A549 (cell line): ENCODE measurements around the gene GAB1. TPM values are rescaled to one million over a fixed set of nuclear protein-coding genes. Genes with fewer than 3 reads are reported as not detected.

ENCODE experiments used
- ATAC-seq, 2 experiments: fragments of 200-7000 bp in 1 of 2; fragments of >200 bp in 1 of 2; cut with Nextera tagmentation in 1 of 2; cut with Tn5 transposase in 1 of 2; 3 replicates each; pipeline versions ENCODE4 v1.8.0 to v1.9.1; 2018 to 2020; ENCODE audit warnings: mild to moderate bottlenecking in 1 of 2, moderate library complexity in 1 of 2
- CTCF ChIA-PET: fragments of 300-600 bp; sonication (Branson Sonifier 250); formaldehyde crosslinking; extraction: SDS; loops from one replicate; lab custom pipeline; 2021; ENCODE audit warnings: antibody characterized with exemption, inconsistent platforms; lab: Yijun Ruan, JAX
- POLR2A ChIA-PET: fragments of 350-600 bp; formaldehyde crosslinking; extraction: SDS; loops from one replicate; lab custom pipeline; 2021; ENCODE audit warnings: antibody characterized with exemption, inconsistent platforms; lab: Yijun Ruan, JAX
- DNase-seq, 2 experiments: peaks; one replicate each; pipeline versions ENCODE4 v3.0.0 to v3.0.0-alpha.2; 2011 to 2016; ENCODE audit warnings: low read depth in 1 of 2, low spot score in 1 of 2
- FAIRE-seq: peaks from 2 replicates; lab custom pipeline; 2011; peaks lifted over from hg19 to GRCh38; lab: Jason Lieb, UNC
- H3K27ac ChIP-seq, 2 experiments: fragments of >200 bp; sonication (Bioruptor Twin); formaldehyde crosslinking; 3 replicates each; pipeline ENCODE4 v1.5.1; 2016 to 2017
- H3K4me1 ChIP-seq: fragments of >200 bp; sonication (Bioruptor Twin); formaldehyde crosslinking; 3 replicates; pipeline ENCODE4 v1.6.1; 2016
- H3K4me2 ChIP-seq: fragments of >200 bp; sonication (Bioruptor Twin); formaldehyde crosslinking; 3 replicates; pipeline ENCODE4 v1.6.1; 2016
- H3K4me3 ChIP-seq: fragments of >200 bp; sonication (Bioruptor Twin); formaldehyde crosslinking; 3 replicates; pipeline ENCODE4 v1.5.1; 2016
- H3K9me3 ChIP-seq: fragments of >200 bp; sonication (Bioruptor Twin); formaldehyde crosslinking; 3 replicates; pipeline ENCODE4 v1.6.1; 2016
- BCL3 ChIP-seq: fragments of >200 bp; sonication (Bioruptor Twin); formaldehyde crosslinking; IDR thresholded peaks from 3 replicates; pipeline ENCODE4 v1.6.1; 2016
- BHLHE40 ChIP-seq: IDR thresholded peaks from 2 replicates; pipeline ENCODE4 v1.6.1; 2012; ENCODE audit warnings: low read depth, low read length, inconsistent platforms
- CBX2 ChIP-seq: fragments of 200-600 bp; sonication (generic); IDR thresholded peaks from 2 replicates; pipeline ENCODE4 v1.6.1; 2016; ENCODE audit warnings: low read depth, mild to moderate bottlenecking, borderline replicate concordance
- CHD4 ChIP-seq: fragments of 200-600 bp; sonication (generic); IDR thresholded peaks from 2 replicates; pipeline ENCODE4 v1.6.1; 2016; ENCODE audit warnings: antibody characterized with exemption, mild to moderate bottlenecking, borderline replicate concordance
- E2F6 ChIP-seq: IDR thresholded peaks from 2 replicates; pipeline ENCODE4 v1.6.1; 2012; ENCODE audit warnings: low read depth, borderline replicate concordance
- FOSL2 ChIP-seq, 2 experiments: fragments of 450-650 bp in 1 of 2; fragments of >200 bp in 1 of 2; sonication (Bioruptor Twin) in 1 of 2; formaldehyde crosslinking; IDR thresholded peaks; 2 replicates each; pipeline versions ENCODE4 v1.5.0 to v1.6.1; 2016 to 2020; ENCODE audit warnings: mild to moderate bottlenecking in 1 of 2, moderate library complexity in 1 of 2
- GATA3 ChIP-seq: IDR thresholded peaks from 2 replicates; pipeline ENCODE4 v1.6.1; 2012; ENCODE audit warnings: borderline replicate concordance
- HDAC2 ChIP-seq: fragments of 200-600 bp; sonication (generic); IDR thresholded peaks from 2 replicates; pipeline ENCODE4 v1.6.1; 2016
- HES2 ChIP-seq: fragments of >200 bp; sonication (Bioruptor Twin); formaldehyde crosslinking; IDR thresholded peaks from 2 replicates; pipeline ENCODE4 v1.6.1; 2016
- HOXA7 ChIP-seq: fragments of 250-450 bp; sonication (Bioruptor Pico); IDR thresholded peaks from 2 replicates; pipeline ENCODE4 v1.5.0; 2020; ENCODE audit warnings: mild to moderate bottlenecking, moderate library complexity
- HOXB5 ChIP-seq: fragments of 250-450 bp; sonication (Bioruptor Pico); IDR thresholded peaks from 2 replicates; pipeline ENCODE4 v1.5.0; 2020; ENCODE audit warnings: mild to moderate bottlenecking, moderate library complexity
- JUNB ChIP-seq: fragments of >200 bp; sonication (Bioruptor Twin); formaldehyde crosslinking; IDR thresholded peaks from 2 replicates; pipeline ENCODE4 v1.6.1; 2016
- KDM5A ChIP-seq: fragments of 200-600 bp; sonication (generic); IDR thresholded peaks from 2 replicates; pipeline ENCODE4 v1.6.1; 2016; ENCODE audit warnings: antibody characterized with exemption, mild to moderate bottlenecking
- NFE2L2 ChIP-seq: fragments of 150-350 bp; conservative IDR thresholded peaks from 2 replicates; pipeline ENCODE4 v1.6.1; 2014; ENCODE audit warnings: low read length
- NPAS2 ChIP-seq: fragments of 250-450 bp; sonication (Bioruptor Pico); IDR thresholded peaks from 2 replicates; pipeline ENCODE4 v1.8.0; 2022; ENCODE audit warnings: mild to moderate bottlenecking, moderate library complexity, borderline replicate concordance
- NR3C1 ChIP-seq: fragments of >200 bp; sonication (Bioruptor Twin); formaldehyde crosslinking; IDR thresholded peaks from 3 replicates; pipeline ENCODE4 v1.6.1; 2017
- PBX3 ChIP-seq: IDR thresholded peaks from 2 replicates; pipeline ENCODE4 v1.6.1; 2012
- POLR2AphosphoS2 ChIP-seq: conservative IDR thresholded peaks from 2 replicates; pipeline ENCODE4 v1.6.1; 2012; ENCODE audit warnings: low read length, improper control_type of control experiment, inconsistent platforms
- REST ChIP-seq: fragments of 200-600 bp; sonication (generic); IDR thresholded peaks from 2 replicates; pipeline ENCODE4 v1.6.1; 2016; ENCODE audit warnings: antibody characterized with exemption, mild to moderate bottlenecking, moderate library complexity
- RNF2 ChIP-seq: fragments of 200-600 bp; sonication (generic); IDR thresholded peaks from 2 replicates; pipeline ENCODE4 v1.6.1; 2016; ENCODE audit warnings: low read depth, mild to moderate bottlenecking, antibody characterized with exemption, moderate library complexity, borderline replicate concordance
- SMC3 ChIP-seq: fragments of >200 bp; sonication (Bioruptor Twin); formaldehyde crosslinking; IDR thresholded peaks from 3 replicates; pipeline ENCODE4 v1.6.1; 2018; ENCODE audit warnings: inconsistent platforms
- TP53 ChIP-seq: fragments of 250-450 bp; sonication (Bioruptor Pico); IDR thresholded peaks from 2 replicates; pipeline ENCODE4 v1.5.0; 2021; ENCODE audit warnings: mild to moderate bottlenecking, moderate library complexity
- ZSCAN20 ChIP-seq: fragments of 250-450 bp; sonication (Bioruptor Pico); IDR thresholded peaks from 2 replicates; pipeline ENCODE4 v1.8.0; 2022; ENCODE audit warnings: mild to moderate bottlenecking, moderate library complexity
- WGBS: methylation state at CpG from one replicate; pipeline ENCODE4 v1.1.6; 2017; ENCODE audit errors: missing lambda C conversion rate; 5-methylcytosine and 5-hydroxymethylcytosine counted together
- polyA plus RNA-seq, 4 experiments: library from polyadenylated mRNA; depleted of rRNA in 3 of 4; stranded (reverse); fragments of >200 nt; fragmentation: RNase III in 1 of 4; extraction: RNeasy Plus Mini Kit Qiagen cat#74134 plus additional on column Dnase treatment in 1 of 4; gene quantifications; 2 replicates in 3 of 4; 3 replicates in 1 of 4; pipeline ENCODE4 v1.2.3, GENCODE V29; 2011 to 2017

The GAB1 gene
- polyA plus RNA-seq, 2 of the 4 experiments (the other 2 are of a cell fraction), result 2.3 to 3.6 TPM

- no peaks in the 10 kb centered on the region for H3K9me3 ChIP-seq
- ATAC-seq (no peak), FAIRE-seq (no peak), DNase-seq (no peak)
- CTCF ChIA-PET, result no interaction called here
- 84% methylated on average over 5 of the region's 5 CpGs for WGBS
- no peak overlapping the region; the same call in 2 of the 3 replicates for H3K4me3 ChIP-seq
- TF ChIP-seq BHLHE40 (no peak), GATA3 (no peak), CHD4 (no peak), JUNB (no peak), BCL3 (no peak), FOSL2 (IDR thresholded peaks at IDR 0.05) (no peak), FOSL2 (CRISPR knock-in tag; IDR thresholded peaks at IDR 0.05) (no peak), POLR2AphosphoS2 (no peak), NR3C1 (no peak), NFE2L2 (no peak), KDM5A (no peak), PBX3 (no peak), HDAC2 (no peak)
- H3K4me2 ChIP-seq, result peak overlapping the region; percentile 76; the same call in 2 of the 3 replicates
- H3K4me1 ChIP-seq, result no peaks in the 10 kb centered on the region
- POLR2A ChIA-PET, result no interaction called here
- H3K27ac ChIP-seq, result no peak overlapping the region
Observed at GRCh38 chr4:143338313-143338712, 1.6 kb downstream of the GAB1 start.

- H3K27ac ChIP-seq, result no peak overlapping the region
- DNase-seq (no peak), FAIRE-seq (no peak), ATAC-seq (no peak)
- POLR2A ChIA-PET, result no interaction called here
- no peak for TF ChIP-seq HOXA7 (CRISPR knock-in tag)
- TF ChIP-seq GATA3, result no peak
- WGBS, result 90% methylated on average over 2 of the region's 2 CpGs
- H3K4me3 ChIP-seq, result no peak overlapping the region
- no peaks in the 10 kb centered on the region for H3K4me1 ChIP-seq
- H3K4me2 ChIP-seq, result no peak overlapping the region
- H3K9me3 ChIP-seq, result no peaks in the 10 kb centered on the region
- CTCF ChIA-PET, result interaction anchor here (1.0 kb wide), 1 partner anchor 11 kb away, joined by 3 read pairs; no protein-coding TSS in a partner anchor
Observed at GRCh38 chr4:143339497-143339896, 2.8 kb downstream of the GAB1 start.

- WGBS, result 92% methylated on average over 1 of the region's 2 CpGs
- H3K4me1 ChIP-seq, result no peaks in the 10 kb centered on the region
- TF ChIP-seq RNF2 (no peak), HES2 (no peak)
- H3K9me3 ChIP-seq, result no peaks in the 10 kb centered on the region
- FAIRE-seq (no peak), ATAC-seq (no peak), DNase-seq (no peak)
- H3K4me2 ChIP-seq, result no peak overlapping the region
- H3K4me3 ChIP-seq, result no peak overlapping the region
- POLR2A ChIA-PET, result no interaction called here
- no peak overlapping the region for H3K27ac ChIP-seq
- CTCF ChIA-PET, result no interaction called here
Observed at GRCh38 chr4:143341186-143341755, 4.6 kb downstream of the GAB1 start.

- 96% methylated on average over 3 of the region's 3 CpGs for WGBS
- POLR2A ChIA-PET, result no interaction called here
- no peak for FAIRE-seq
Observed at GRCh38 chr4:143343276-143343831, 6.7 kb downstream of the GAB1 start.

More at GRCh38 chr4:143343276-143343831, 6.7 kb downstream of the GAB1 start:
- TF ChIP-seq SMC3, result no peak
- TF ChIP-seq NFE2L2, result no peak
- no peak for TF ChIP-seq E2F6
- TF ChIP-seq REST, result no peak
- TF ChIP-seq HOXB5 (CRISPR knock-in tag), result no peak
- TF ChIP-seq TP53 (CRISPR knock-in tag), result no peak
- no peak for TF ChIP-seq NPAS2
- TF ChIP-seq RNF2, result no peak
- TF ChIP-seq BHLHE40, result no peak
- no peak for TF ChIP-seq POLR2AphosphoS2
- TF ChIP-seq CBX2, result no peak
- TF ChIP-seq ZSCAN20 (CRISPR knock-in tag), result no peak
- ATAC-seq (no peak), DNase-seq (no peak)
- no peak overlapping the region for H3K4me2 ChIP-seq
- no peak overlapping the region for H3K4me3 ChIP-seq
- no peaks in the 10 kb centered on the region for H3K4me1 ChIP-seq
- CTCF ChIA-PET, result interaction anchor here (1.6 kb wide), 1 partner anchor 32 kb away, joined by 5 read pairs; no protein-coding TSS in a partner anchor
- no peak overlapping the region for H3K27ac ChIP-seq
- no peaks in the 10 kb centered on the region for H3K9me3 ChIP-seq
